Measurements from ENCODE around the gene ZNF892. TPM values are rescaled to one million over a fixed set of nuclear protein-coding genes. Genes with fewer than 3 reads are reported as not detected.

Gene ZNF892
- total and polyA plus RNA-seq, 2 of the 13 experiments (the other 11 are each of a cell fraction or from before 2014, with no cell fraction given): not detected

DNA sequence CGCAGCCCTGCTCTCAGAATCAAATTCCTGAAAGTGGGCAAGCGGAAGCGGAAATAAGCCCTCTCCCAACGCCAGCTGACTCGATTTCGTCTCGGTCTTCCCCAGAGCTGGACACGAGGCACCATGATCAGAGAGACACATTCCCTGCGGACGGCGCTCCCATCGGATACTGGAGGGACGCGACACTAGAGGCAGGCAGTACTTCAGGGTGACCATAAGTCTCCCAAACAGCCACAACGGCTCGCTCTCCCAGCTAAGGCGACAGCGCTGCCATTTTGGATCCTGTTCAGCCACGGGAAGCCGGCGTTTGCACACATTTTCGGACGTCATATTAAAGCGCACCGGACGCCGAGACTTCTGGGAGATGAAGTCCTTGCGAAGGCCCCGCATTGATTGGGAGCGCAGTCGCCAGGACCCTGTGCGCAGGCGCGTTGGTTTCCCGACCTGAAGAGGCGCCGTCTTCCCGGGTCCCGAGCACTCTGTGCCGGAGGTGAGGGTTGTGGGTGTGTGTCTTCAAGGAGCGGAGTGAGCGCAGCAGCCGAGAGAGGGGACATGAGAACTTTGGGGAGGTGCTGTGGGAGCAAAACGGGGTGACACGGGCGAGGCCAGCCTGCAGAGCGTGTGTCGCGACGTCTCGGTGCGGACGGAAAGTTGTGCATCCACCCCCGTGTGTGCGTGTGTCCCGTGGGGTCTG lies 41.8 kb upstream of the ZNF892 start, which contains the start of gene ZNF2 (continued):
- TF ChIP-seq, protein P1, sequence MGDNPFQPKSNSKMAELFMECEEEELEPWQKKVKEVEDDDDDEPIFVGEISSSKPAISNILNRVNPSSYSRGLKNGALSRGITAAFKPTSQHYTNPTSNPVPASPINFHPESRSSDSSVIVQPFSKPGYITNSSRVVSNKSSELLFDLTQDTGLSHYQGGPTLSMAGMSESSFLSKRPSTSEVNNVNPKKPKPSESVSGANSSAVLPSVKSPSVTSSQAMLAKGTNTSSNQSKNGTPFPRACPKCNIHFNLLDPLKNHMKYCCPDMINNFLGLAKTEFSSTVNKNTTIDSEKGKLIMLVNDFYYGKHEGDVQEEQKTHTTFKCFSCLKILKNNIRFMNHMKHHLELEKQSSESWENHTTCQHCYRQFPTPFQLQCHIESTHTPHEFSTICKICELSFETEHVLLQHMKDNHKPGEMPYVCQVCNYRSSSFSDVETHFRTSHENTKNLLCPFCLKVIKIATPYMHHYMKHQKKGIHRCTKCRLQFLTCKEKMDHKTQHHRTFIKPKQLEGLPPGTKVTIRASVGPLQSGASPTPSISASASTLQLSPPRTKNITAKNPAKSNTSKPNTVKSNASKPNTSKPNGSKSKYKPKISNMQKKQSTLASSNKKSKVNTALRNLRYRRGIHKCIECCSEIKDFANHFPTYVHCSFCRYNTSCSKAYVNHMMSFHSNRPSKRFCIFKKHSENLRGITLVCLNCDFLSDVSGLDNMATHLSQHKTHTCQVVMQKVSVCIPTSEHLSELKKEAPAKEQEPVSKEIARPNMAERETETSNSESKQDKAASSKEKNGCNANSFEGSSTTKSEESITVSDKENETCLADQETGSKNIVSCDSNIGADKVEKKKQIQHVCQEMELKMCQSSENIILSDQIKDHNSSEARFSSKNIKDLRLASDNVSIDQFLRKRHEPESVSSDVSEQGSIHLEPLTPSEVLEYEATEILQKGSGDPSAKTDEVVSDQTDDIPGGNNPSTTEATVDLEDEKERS (CRISPR knock-in tag; IDR thresholded peaks at IDR 0.05): peak; percentile 96
- TF ChIP-seq SMAD1 (CRISPR knock-in tag; IDR thresholded peaks at IDR 0.05; ENCODE audit: borderline replicate concordance, low read depth) (peak; percentile 96; the same call in 1 of the 2 replicates), KDM1A (CRISPR knock-in tag; IDR thresholded peaks at IDR 0.05) (no peak), ARNT2 (CRISPR knock-in tag; IDR thresholded peaks at IDR 0.05; ENCODE audit: low read depth) (peak; percentile 80), TMF1 (CRISPR knock-in tag; IDR thresholded peaks at IDR 0.05; ENCODE audit: low read depth) (peak; percentile 28; the same call in 1 of the 2 replicates), STAG1 (CRISPR knock-in tag; IDR thresholded peaks at IDR 0.05) (no peak), HDAC1 (CRISPR knock-in tag; IDR thresholded peaks at IDR 0.05) (peak; percentile 98), YY1 (IDR thresholded peaks at IDR 0.05; ENCODE audit: insufficient read depth, insufficient replicate concordance, low read depth, low read length) (peak; percentile 98), ZNF615 (CRISPR knock-in tag; IDR thresholded peaks at IDR 0.05; ENCODE audit: borderline replicate concordance) (peak; percentile 0; the same call in 1 of the 2 replicates), CCDC6 (CRISPR knock-in tag; IDR thresholded peaks at IDR 0.05) (peak; percentile 77; the same call in 1 of the 2 replicates), ZNF354B (CRISPR knock-in tag; IDR thresholded peaks at IDR 0.05) (peak; percentile 93; the same call in 1 of the 2 replicates), NFIB (CRISPR knock-in tag; IDR thresholded peaks at IDR 0.05; ENCODE audit: borderline replicate concordance) (no peak), ZNF430 (CRISPR knock-in tag; IDR thresholded peaks at IDR 0.05) (no peak; the same call in 1 of the 2 replicates)
- TF ChIP-seq, protein P2, sequence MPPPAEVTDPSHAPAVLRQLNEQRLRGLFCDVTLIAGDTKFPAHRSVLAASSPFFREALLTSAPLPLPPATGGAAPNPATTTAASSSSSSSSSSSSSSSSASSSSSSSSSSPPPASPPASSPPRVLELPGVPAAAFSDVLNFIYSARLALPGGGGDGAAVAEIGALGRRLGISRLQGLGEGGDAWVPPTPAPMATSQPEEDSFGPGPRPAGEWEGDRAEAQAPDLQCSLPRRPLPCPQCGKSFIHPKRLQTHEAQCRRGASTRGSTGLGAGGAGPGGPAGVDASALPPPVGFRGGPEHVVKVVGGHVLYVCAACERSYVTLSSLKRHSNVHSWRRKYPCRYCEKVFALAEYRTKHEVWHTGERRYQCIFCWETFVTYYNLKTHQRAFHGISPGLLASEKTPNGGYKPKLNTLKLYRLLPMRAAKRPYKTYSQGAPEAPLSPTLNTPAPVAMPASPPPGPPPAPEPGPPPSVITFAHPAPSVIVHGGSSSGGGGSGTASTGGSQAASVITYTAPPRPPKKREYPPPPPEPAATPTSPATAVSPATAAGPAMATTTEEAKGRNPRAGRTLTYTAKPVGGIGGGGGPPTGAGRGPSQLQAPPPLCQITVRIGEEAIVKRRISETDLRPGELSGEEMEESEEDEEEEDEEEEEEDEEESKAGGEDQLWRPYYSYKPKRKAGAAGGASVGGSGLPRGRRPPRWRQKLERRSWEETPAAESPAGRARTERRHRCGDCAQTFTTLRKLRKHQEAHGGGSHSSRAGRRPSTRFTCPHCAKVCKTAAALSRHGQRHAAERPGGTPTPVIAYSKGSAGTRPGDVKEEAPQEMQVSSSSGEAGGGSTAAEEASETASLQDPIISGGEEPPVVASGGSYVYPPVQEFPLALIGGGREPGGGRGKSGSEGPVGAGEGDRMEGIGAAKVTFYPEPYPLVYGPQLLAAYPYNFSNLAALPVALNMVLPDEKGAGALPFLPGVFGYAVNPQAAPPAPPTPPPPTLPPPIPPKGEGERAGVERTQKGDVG (CRISPR knock-in tag; IDR thresholded peaks at IDR 0.05; ENCODE audit: borderline replicate concordance): peak; percentile 94; the same call in 1 of the 2 replicates
- TF ChIP-seq, protein P3, sequence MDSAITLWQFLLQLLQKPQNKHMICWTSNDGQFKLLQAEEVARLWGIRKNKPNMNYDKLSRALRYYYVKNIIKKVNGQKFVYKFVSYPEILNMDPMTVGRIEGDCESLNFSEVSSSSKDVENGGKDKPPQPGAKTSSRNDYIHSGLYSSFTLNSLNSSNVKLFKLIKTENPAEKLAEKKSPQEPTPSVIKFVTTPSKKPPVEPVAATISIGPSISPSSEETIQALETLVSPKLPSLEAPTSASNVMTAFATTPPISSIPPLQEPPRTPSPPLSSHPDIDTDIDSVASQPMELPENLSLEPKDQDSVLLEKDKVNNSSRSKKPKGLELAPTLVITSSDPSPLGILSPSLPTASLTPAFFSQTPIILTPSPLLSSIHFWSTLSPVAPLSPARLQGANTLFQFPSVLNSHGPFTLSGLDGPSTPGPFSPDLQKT (CRISPR knock-in tag; IDR thresholded peaks at IDR 0.05; ENCODE audit: borderline replicate concordance): 0 out of 2 replicates have a peak, but pooled peaks have one; percentile 15
- TF ChIP-seq, protein P4, sequence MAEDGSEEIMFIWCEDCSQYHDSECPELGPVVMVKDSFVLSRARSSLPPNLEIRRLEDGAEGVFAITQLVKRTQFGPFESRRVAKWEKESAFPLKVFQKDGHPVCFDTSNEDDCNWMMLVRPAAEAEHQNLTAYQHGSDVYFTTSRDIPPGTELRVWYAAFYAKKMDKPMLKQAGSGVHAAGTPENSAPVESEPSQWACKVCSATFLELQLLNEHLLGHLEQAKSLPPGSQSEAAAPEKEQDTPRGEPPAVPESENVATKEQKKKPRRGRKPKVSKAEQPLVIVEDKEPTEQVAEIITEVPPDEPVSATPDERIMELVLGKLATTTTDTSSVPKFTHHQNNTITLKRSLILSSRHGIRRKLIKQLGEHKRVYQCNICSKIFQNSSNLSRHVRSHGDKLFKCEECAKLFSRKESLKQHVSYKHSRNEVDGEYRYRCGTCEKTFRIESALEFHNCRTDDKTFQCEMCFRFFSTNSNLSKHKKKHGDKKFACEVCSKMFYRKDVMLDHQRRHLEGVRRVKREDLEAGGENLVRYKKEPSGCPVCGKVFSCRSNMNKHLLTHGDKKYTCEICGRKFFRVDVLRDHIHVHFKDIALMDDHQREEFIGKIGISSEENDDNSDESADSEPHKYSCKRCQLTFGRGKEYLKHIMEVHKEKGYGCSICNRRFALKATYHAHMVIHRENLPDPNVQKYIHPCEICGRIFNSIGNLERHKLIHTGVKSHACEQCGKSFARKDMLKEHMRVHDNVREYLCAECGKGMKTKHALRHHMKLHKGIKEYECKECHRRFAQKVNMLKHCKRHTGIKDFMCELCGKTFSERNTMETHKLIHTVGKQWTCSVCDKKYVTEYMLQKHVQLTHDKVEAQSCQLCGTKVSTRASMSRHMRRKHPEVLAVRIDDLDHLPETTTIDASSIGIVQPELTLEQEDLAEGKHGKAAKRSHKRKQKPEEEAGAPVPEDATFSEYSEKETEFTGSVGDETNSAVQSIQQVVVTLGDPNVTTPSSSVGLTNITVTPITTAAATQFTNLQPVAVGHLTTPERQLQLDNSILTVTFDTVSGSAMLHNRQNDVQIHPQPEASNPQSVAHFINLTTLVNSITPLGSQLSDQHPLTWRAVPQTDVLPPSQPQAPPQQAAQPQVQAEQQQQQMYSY (CRISPR knock-in tag; IDR thresholded peaks at IDR 0.05): no peak
